HK-2 (cell line): ENCODE data around the gene KDM4B.

ENCODE experiments used
- DNase-seq: peaks from one replicate; pipeline ENCODE4 v3.0.0-alpha.2; 2018; ENCODE audit not compliant: unreplicated experiment

Gene KDM4B

DNA sequence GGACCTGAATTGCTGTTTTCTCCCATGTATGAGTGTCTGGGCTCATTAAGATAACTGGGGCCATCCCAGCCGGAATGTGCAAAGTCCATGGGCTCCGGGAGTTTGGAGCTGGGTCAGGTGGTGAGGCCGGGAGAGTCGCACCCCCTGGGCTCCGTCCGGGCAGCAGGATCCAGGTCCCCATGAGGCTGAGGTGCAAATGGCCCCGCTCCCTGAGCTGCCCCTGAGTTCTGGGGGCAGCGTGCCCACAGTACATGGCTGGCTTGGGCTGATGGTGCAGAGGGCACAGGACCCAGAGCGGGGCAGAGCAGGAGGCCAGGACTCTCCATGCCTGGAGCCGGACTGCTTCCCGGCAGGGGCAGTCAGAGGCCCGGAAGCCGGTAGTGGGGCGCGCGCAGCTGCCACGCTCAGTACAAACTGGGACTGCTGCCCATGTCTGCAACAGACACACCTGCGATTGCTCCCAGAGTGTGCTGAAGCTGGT is 136.0 kb downstream of the KDM4B start:
- DNase-seq = no peak

DNA sequence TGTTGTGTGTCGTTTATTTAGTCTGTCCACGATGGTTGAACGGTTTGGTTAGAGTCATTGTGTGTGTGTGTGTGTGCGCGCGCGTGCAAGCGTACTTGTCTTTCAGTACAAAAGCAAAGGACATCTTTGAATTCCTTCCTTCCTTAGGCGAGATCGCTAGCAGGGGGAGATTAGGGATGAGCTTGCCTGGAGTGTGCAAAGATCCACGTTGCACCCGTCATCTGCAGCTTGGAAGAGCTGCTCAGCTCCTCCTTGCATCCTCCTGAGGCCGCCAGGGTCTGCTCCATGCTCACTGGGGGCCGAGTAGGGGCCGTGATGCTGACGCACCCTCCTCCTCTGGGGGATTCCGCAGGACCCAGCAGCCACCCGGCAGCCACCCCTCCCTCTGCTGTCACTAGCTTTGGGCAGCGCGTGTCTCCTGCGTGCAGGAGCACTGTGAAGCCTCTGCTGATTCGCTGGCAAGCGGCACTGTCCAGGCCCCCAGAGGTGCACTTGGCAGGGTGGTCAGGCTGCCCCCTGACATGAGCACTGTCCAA is 137.3 kb downstream of the KDM4B start:
- DNase-seq = no peak

- no peak for DNase-seq
Observed at GRCh38 chr19:5106971-5107370, 138.1 kb downstream of the KDM4B start.

GRCh38 chr19:5107432-5108122 is 138.7 kb downstream of the KDM4B start:
- DNase-seq = no peak

DNA sequence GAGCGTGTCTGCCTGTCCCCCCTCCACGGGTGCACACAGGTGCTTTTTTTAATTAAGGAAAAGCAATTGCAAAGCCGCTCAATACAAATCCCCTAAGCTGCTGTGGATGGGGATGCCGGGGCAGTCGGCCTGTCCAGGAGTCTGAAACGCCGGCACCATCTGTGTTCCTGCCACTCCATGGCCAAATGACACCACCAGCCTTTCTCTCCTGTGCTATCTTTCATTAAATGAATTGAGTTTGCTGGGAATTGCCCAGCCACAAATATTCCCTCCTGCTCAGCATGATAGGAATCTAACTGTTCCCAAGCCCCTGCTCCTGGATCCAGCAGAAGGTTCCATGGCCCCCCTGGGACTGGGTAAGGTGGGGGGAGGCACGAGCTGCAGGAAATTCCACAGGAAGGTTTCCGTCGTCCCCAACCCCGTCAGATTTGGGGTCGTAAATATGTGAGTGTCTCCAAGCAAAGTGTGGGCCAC is 139.2 kb downstream of the KDM4B start:
- DNase-seq = no peak

GRCh38 chr19:5108866-5109265 is 140.0 kb downstream of the KDM4B start:
- no peak for DNase-seq

GRCh38 chr19:5109560-5109959 is 140.6 kb downstream of the KDM4B start:
- DNase-seq = no peak

- no peak for DNase-seq
Observed at GRCh38 chr19:5110546-5110945, 141.6 kb downstream of the KDM4B start.

- DNase-seq = no peak
Observed at GRCh38 chr19:5111051-5111450, 142.1 kb downstream of the KDM4B start.

GRCh38 chr19:5112175-5112574 is 143.3 kb downstream of the KDM4B start:
- DNase-seq = no peak

DNA sequence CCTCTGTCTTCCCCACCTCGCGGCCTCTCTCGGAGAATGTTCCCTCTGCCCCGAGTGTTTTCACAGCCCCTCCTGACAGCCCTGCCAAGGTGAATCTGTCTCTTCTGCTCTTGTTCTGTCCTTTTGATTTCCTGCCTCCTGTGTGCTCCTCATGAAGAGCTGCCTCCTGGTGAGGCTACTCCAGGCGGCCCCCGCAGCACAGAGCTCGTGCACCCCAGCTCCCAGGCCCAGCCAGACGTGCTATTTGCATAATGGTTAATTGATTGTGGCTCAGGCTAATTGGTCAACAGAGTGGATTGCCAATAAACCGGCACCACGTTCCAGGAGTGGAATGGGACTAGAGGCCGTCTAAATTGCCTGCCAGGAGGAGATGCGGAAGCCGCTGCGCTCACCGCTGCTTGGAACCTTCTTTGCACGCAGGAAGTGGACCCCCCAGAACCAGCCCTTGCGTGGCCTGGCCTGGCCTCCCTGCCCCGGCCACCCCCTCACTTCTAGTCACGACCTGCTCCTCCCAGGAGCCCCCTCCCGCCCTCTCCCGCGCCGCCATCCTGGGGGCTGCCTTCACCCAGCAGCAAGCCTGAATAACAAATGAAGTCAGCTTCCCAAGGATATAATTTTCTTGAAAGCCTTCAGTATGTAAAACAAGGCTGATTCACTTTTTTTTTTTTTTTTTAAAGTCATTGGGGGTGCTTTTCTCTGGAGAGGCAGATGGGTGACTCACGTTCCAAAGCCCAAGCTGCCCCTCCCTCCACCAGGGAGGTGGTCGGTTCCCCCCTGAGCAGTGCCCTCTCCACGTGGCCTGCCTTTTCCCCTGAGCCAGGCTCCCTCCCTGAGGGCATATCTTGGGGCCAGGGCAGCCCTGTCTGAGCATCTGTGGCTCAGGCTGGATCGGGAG is 144.0 kb downstream of the KDM4B start:
- peak; percentile 16 for DNase-seq

GRCh38 chr19:5113633-5114586 is 145.0 kb downstream of the KDM4B start:
- DNase-seq = no peak

GRCh38 chr19:5114727-5115126 is 145.8 kb downstream of the KDM4B start:
- DNase-seq = no peak

- DNase-seq = no peak
Observed at GRCh38 chr19:5115351-5115750, 146.4 kb downstream of the KDM4B start.

DNA sequence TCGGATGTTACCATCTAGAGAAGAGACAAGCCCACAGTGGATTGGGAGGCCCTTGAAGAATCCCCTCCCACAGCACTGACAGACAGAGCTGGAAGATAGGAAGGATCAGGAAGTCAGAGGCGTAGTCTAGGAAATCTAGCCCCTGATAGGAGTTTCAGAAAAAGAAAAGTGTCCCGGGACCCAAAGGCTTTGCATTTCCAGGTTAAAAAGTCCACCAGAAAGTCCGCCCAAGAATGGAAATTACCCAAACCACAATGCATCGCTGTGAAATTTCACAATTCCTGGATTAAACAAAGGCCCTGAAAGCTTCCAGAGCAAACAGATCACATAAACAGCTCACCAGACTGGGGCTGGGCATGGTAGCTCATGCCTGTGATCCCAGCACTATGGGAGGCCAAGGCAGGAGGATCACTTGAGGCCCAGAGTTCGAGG is 146.9 kb downstream of the KDM4B start:
- no peak for DNase-seq

DNA sequence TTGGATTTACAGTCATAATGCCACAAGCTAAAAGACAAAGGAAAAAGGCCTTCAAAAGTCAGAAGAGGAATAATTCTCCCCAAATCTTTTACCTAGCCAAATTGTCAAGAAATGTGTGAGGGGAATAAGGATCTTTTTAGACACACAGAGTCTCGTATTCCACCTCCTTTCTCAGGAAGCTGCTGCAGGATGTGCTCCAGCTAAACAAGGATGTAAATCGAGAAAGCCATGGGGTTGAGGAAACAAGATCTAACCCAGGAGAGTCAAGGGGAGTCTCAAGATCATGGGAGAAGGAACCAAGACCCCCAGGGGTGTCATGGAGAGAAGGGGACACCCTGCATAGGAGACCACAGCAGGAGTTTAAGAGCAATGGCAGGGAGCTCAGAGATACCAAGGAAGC is 147.4 kb downstream of the KDM4B start:
- no peak for DNase-seq

DNA sequence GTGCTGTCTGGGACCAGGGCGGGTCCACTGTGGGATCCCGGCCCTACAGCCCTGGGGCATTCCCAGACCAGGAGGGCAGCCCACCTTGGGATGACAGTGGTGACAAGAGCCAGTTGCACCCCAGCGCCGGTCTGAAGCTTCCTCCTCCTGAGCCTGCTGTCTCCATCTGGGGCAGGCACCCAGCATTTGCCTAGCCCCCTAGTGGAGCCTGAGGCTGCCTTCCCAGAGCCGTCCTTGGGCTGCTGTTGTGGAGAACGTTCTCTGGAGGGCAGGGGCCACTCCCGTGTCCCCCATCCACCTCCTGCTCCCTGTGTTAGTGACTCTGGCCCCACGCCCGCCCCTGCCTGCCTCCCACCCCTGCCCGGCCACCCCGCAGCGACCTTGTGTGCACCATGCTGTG is 148.5 kb downstream of the KDM4B start:
- DNase-seq = no peak

DNA sequence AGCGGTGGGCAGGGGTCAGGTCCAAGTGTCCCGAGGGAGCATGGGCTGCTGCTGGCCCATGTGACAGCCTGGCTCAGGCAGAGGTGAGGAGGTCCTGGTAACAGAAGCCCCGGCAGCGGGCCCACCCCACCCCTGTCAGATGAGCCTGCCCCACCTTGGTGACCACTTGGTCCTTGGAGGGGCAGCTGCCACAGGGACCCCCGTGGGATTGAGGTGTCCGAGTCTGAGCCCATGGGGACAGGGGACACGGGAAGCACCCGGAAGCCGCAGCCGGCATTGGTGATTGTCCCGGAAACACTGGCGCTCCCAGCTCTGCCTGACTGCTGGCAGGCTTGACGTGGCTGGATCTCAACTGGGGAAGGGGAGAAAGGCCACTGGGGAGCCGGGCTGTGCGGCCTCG is 149.1 kb downstream of the KDM4B start:
- DNase-seq = no peak

DNA sequence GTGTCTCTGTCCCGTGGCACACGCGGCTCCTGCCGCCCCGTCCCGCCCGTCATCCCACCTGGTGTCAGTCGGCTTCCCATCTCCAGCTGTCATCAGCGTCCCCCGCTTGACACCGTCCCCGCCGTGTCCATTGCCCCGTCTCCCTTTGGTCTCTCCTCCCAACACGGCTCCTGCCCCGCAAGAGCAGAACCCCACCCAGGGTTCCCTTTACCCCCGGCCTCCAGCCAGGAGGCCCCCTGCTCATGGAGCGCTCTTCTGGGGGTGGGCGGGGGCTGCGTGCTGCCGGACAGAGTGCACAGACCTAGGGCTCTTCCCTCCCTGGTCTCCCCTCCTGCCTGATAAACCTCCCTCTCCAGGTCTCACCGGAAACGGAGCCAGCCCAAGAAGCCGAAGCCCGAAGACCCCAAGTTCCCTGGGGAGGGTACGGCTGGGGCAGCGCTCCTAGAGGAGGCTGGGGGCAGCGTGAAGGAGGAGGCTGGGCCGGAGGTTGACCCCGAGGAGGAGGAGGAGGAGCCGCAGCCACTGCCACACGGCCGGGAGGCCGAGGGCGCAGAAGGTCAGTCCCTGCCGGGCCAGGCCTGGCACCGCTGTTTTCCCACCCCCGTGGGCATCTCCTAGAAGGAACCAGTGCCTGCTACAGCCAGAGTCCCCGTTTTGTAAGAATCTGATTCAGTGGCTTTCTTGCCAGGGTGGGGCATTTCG is 150.5 kb downstream of the KDM4B start:
- no peak for DNase-seq

- no peak for DNase-seq
Observed at GRCh38 chr19:5120321-5120720, 151.4 kb downstream of the KDM4B start.

DNA sequence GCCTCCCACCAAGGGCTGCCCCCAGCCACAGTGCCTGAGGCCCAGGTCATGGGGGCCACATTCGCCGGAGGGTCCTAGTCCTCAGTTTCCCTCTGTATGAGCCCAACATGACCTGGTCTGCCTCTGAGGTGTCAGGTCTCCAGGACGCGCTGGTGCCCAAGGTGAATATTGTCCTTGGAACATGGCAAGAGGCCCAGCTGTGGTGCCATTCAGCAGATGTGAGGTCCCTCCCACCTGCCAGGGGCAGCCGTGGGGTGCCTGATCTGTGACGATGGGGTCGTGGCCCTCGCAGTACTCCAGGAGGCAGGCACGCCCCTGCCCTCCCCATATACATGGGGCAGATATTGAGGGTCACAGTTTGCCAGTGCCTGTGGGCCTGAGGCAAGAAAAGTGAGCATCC is 151.9 kb downstream of the KDM4B start:
- no peak for DNase-seq
